GM19193 (cell line): ENCODE data around the gene DNAH2.

ENCODE experiments used
- POLR2A ChIP-seq: IDR thresholded peaks from 4 replicates; pipeline ENCODE4 v1.6.1; 2011; ENCODE audit not compliant: insufficient read depth, insufficient read length; ENCODE audit errors: extremely low read depth

DNAH2 gene

DNA sequence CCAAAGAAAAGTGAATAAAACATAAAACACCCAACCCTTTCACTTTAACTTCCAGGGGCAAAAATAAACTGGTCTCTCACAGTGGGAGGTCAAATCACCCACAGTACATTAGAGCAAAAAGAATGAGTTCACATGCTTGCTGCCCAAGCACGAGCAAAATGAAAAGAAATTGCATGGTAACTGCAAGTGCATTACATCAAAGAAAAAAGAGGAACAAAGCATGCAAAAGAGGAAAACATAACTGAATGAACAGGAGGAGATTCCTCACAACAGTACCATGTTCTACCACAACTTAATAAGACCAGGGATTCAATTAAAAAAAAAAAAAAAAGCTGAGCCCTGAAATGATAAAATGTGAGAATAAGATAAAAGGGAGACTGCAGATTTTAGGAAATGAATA, 12.3 kb downstream of the DNAH2 start:
- no peak for TF ChIP-seq POLR2A

DNA sequence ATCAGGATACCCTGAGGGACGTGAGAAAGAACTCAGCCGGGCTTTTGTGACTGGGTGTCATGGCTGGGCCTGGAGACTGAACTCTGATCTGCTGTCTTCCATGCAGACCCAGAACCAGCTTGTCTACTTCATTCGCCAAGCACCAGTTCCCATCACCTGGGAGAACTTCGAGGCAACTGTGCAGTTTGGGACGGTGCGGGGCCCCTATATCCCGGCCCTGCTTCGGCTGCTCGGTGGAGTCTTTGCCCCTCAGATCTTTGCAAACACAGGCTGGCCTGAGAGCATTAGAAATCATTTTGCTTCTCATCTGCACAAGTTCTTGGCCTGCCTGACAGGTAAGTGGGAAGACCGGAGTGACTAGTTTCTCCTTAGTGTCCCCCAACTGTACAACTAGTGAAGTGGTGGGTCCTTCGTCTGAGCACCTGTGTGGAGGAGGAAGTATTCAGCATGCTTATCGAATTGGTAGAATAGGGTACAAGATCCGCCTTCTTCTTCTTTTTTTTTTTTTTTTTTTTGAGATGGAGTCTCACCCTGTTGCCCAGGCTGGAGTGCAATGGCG, 15.5 kb downstream of the DNAH2 start:
- TF ChIP-seq POLR2A, result no peak

DNA sequence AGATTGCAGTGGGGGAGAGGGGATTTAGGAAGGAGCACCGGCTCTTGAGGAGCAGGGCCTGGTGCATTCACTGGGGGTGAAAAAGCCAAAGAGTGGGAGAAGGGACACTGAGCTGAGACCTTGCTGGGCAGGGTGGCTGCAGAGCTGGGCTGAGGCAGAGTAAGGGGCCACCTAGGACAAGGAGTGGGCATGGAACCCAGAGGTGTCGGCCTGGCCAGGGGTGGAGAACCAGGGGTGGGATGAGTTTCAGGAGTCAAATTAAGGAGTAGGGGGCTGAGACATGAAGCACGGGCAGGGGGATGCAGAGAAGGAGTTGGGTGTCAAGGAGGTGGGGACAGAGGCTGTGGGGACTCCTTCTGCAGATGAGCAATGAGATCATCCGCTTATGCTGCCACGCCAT, 20.1 kb downstream of the DNAH2 start:
- no peak for TF ChIP-seq POLR2A

DNA sequence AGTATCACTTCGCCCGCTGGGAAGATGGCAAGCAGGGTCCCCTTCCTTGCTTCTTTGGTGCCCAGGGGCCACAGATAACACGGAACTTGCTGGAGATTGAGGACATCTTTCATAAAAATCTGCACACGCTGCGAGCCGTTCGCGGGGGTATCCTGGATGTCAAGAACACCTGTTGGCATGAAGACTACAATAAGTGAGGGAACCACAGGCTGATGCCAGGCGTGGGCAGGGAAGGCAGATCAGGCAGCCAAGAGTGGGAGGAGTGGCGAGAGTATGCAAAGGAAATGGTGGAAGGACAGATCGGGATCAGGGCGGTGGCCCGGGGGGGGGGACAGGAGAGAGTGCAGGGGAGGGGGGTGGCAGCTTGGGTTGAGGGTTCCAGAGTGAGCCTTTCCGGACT, 22.2 kb downstream of the DNAH2 start:
- TF ChIP-seq POLR2A, result no peak

DNA sequence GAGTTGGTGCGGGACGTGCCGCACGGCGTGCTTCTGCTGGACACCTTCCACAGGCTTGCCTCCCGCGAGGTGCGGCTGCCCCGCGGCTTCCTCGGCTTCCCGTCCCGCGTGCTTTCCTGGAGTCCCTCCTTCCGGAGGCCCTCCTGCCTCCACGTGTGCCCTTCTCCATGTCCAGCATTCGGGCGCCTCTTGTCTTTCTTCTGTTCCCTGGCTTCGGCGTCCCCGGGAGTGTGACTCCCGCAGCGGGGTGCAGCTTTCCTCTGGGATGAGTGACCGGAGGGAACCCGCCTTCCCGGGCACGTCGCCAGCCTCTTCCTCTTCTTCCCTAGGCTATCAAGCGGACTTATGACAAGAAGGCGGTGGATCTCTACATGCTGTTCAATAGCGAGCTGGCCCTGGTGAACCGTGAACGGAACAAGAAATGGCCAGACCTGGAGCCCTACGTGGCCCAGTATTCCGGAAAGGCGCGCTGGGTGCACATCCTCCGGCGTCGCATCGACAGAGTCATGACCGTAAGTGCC, 23.0 kb downstream of the DNAH2 start:
- TF ChIP-seq POLR2A, result no peak

DNA sequence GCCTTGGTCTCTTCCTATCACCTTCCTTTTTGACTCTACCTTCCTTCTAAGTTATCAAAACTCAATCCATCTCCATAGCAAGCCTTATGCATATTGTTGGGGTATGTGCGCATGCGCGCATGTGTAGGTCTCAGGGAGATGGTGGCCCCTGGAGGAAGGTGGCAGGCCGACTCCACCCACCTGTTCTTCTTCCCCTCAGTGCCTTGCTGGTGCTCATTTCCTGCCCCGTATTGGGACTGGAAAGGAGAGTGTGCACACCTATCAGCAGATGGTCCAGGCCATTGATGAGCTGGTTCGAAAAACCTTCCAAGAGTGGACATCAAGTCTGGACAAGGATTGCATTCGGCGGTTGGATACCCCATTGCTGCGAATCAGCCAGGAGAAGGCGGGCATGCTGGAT, 25.2 kb downstream of the DNAH2 start:
- no peak for TF ChIP-seq POLR2A

DNA sequence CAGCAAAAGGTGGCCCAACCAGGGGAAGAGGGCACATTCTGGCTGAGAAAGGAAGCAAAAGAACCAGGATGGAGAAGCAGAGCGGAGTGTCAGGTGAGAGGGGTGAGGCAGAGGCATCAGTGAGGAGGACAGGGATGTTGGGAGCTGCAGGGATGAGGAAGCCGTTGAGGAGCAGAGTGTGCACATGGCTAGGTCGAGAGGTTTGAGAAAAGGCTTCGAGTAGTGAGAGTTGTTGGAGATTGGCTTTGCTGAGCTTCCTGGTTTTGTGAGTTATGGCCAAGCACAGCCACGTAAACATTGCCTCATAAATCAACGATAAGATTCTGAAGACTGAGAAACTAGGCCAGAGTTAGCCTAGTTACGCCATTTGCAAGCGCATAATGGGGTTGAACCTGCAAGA, 26.9 kb downstream of the DNAH2 start:
- no peak for TF ChIP-seq POLR2A

DNA sequence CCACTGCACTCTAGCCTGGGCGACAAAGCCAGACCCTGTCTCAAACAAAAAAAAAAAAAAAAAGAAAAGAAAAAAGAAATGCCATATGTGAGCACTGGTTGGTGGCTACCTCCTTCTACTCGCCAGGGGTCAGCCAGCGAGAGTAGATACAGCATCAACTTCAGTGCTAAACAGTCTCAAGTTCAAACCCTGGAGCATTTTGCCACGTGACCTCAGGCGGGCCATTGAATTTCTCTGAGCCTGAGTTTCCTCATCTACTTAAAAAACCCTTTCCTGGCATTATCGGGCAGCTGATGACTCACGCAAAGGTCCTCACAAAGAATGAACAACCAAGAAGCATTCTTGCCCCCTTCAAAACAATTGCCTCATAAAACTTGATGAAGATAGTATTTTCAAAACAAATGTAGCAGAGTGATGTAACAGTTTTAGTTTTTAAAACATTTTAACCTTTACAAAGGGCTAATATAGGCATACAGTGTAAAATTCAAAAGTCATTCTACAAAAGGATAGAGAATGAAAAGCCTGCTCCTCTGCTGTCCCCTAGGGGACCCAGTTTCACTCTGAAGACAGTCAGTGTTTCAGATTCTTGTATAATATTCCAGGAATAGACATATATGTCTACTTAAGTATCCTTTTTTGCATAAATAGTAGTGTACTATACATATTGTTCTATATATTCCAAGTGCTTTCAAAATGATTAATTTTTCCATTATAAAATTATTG, 28.4 kb downstream of the DNAH2 start:
- no peak for TF ChIP-seq POLR2A

DNA sequence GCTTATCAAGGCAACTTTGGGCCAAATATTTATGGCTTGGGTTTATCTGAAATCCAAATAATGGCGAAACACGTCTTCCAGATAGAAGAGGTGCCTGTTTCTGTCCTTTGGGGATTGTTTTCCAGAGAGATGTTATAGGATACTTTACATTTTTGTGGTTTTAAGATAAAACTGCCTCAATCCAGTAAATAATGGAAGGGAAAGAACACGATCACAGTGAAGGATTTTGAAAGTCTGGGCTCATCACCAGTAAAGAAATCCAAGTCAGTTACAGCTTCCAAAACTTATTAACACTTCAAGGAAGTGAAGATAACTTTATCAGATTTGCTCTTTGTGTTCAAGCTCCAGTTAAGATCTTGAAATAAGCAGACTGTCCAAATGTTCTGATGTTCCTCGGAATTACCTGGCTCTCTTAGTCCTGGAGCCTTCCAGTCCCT, 30.1 kb downstream of the DNAH2 start:
- TF ChIP-seq POLR2A, result no peak

DNA sequence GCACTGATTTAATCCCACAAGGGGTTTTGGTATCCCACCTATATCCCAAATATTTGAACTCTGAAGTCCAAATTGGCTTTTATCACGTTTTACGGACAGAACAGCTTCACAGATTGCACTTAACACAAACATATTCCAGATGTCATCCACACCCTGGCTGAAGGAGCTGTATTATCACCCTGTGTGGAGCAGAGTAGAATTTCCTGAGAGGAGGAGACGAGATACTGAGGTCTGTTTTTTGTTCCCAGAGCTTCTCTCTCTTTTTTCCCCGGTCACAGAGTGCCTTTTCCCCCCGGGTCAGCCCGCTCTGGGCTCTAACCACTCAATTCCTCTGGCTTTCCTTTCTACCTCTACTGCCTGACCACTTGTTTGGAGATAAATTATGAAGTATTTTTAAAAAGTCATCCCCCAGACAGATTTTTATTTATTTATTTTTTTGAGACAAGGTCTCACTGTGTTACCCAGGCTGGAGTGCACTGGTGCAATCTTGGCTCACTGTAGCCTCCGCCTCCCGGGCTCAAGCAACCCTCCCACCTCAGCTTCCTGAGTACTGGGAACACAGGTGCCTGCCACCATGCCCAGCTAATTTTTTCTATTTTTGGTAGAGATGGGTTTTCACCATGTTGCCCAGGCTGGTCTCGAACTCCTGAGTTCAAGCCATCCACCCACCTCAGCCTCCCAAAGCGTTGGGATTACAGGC, 30.7 kb downstream of the DNAH2 start:
- TF ChIP-seq POLR2A, result no peak

DNA sequence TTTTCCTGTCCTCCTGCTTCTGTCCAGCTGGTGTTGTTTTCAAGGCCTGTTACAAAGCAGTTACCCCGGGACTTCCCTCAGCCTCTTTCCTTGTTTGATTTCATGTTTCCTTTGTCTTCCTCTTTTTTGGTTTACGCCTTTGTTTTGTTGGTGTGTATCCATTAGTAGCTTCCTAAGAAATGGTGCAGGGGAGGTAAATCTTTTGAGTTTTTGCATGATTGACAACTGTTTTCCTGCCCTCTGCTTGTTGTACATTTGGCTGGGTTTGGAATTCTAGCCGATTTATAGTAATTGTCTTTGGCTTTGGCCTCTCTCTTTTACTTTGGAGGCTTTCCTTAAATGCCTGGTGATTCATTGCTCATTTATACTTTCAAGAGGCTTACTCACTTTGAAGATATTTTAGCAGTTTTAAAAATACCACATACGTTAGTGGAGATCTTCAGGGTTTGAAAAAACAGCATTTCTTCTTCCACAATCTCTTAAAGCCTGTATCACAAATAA, 32.8 kb downstream of the DNAH2 start:
- TF ChIP-seq POLR2A, result no peak

DNA sequence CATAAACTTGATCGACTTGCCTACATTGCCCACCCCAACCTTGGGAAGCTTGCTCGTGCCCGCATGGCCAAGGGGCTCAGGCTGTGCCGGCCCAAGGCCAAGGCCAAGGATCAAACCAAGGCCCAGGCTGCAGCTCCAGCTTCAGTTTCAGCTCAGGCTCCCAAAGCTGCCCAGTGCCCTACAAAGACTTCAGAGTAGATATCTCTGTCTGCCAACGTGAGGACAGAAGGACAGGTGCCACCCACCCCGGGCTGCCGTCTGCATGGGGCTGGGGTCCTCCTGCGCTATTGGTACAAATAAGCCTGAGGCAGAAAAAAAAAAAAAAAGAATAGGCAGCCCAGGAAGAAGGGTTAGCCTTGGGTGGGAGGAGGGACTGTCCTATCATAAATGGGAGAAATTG, 37.1 kb downstream of the DNAH2 start:
- TF ChIP-seq POLR2A, result no peak

DNA sequence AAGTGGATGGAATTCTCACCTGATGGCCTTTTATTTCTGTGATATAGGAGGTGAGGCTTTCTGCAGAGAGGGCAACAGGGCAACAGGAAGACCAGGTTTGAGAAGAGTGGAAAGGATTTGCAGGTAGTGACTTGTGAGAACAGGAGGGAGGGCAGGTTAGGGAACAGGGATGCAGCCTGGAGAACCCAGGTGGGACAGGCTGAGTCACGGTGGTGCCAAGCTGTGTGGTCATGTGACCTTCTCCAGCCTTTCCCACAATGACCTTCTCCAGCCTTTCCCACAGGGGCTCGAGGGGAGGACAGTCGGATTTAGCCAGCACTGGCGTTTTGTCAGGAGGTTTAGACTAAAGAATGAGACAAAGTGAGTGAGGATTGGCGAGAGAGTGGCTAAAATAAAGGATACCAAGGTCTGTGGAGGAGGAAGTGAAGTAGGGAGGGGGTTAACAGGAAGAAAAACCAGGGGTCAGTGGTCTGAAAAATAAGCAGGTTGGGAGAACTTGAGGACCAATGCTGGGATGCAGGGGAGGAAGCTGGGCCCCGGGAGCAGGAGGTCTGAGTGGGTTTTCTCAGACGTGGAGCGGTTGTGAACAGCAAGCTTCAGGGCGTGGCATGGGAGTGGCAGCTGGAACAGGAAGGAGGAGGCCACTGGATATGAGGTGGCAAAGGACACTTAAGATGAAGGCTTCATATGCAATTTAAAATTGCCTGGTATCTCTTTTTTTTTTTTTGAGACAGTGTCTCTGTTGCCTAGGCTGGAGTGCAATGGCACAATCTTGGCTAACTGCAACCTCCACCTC, 37.7 kb downstream of the DNAH2 start:
- no peak for TF ChIP-seq POLR2A

DNA sequence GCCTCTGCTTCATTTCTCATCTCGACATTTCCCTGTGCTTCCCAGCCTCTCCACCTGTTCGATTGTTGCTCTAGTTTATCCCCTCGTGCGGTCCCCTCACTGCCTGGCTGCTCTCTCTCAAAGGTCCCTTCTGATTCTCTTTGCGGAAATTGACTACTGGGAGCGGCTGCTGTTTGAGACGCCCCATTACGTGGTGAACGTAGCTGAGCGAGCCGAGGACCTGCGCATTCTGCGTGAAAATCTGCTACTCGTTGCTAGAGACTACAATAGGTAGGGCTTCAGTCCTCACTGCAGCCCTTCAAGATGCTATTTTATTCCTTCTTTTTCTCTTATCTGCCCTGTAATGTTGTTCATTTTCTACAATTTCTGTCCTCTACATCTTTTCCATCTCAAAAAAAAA, 39.4 kb downstream of the DNAH2 start:
- TF ChIP-seq POLR2A, result no peak

DNA sequence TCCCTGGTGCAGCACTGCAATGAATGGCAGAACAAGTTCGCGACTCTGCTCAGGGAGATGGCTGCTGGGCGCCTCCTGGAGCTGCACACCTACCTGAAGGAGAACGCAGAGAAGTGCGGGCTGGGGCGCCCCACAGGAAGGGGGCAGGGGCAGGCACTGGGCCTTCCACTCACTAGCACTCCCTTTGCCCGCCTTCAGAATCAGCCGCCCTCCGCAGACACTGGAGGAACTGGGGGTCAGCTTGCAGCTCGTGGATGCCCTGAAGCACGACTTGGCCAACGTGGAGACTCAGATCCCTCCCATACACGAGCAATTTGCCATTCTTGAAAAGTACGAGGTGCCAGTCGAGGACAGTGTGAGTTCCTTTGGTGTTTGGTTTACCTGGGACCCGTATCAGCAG, 46.4 kb downstream of the DNAH2 start:
- no peak for TF ChIP-seq POLR2A
